KMS-11 (cell line): ENCODE results near the gene HAPLN3.

ENCODE experiments used
- H2AFZ ChIP-seq: fragments of 200-600 bp; sonication (generic); 2 replicates; pipeline ENCODE4 v1.6.1; 2016; ENCODE audit warnings: antibody characterized with exemption, mixed run types, low read depth
- H3K27ac ChIP-seq: fragments of 200-600 bp; sonication (generic); 2 replicates; pipeline ENCODE4 v1.6.1; 2016; ENCODE audit warnings: mild to moderate bottlenecking, mixed run types
- H3K27me3 ChIP-seq: fragments of 200-600 bp; sonication (generic); 2 replicates; pipeline ENCODE4 v1.6.1; 2017; ENCODE audit warnings: mild to moderate bottlenecking, low read depth, mixed run types, moderate library complexity; ENCODE audit not compliant: insufficient read depth
- H3K36me3 ChIP-seq: fragments of 200-600 bp; sonication (generic); 2 replicates; pipeline ENCODE4 v1.6.1; 2017; ENCODE audit warnings: mild to moderate bottlenecking, mixed run types; ENCODE audit not compliant: insufficient read depth
- H3K4me1 ChIP-seq: fragments of 200-600 bp; sonication (generic); 2 replicates; pipeline ENCODE4 v1.6.1; 2016; ENCODE audit warnings: mild to moderate bottlenecking, low read depth, mixed run types; ENCODE audit not compliant: poor library complexity, severe bottlenecking
- H3K4me2 ChIP-seq: fragments of 200-600 bp; sonication (generic); 2 replicates; pipeline ENCODE4 v1.7.0; 2016; ENCODE audit warnings: mild to moderate bottlenecking, mixed run types
- H3K4me3 ChIP-seq: fragments of 200-600 bp; sonication (generic); IDR thresholded peaks from 2 replicates; pipeline ENCODE4 v1.6.1; 2017; ENCODE audit warnings: low read depth, low read length, mixed read lengths; ENCODE audit not compliant: insufficient read depth
- H3K79me2 ChIP-seq: fragments of 200-600 bp; sonication (generic); 2 replicates; pipeline ENCODE4 v1.6.1; 2016; ENCODE audit warnings: low read depth, mixed run types; ENCODE audit not compliant: insufficient read depth
- H3K9ac ChIP-seq: fragments of 200-600 bp; sonication (generic); 2 replicates; pipeline ENCODE4 v1.6.1; 2016; ENCODE audit warnings: mild to moderate bottlenecking, mixed run types
- H4K20me1 ChIP-seq: fragments of 200-600 bp; sonication (generic); 2 replicates; pipeline ENCODE4 v1.6.1; 2016; ENCODE audit warnings: mild to moderate bottlenecking, mixed run types; ENCODE audit not compliant: insufficient read depth
- TF ChIP-seq, protein P1 (sequence below): fragments of 200-600 bp; sonication (generic); conservative IDR thresholded peaks from 2 replicates; pipeline ENCODE4 v1.6.1; 2017; ENCODE audit warnings: low read depth, mild to moderate bottlenecking, antibody characterized with exemption, low read length, moderate library complexity, mixed read lengths

The HAPLN3 gene

DNA sequence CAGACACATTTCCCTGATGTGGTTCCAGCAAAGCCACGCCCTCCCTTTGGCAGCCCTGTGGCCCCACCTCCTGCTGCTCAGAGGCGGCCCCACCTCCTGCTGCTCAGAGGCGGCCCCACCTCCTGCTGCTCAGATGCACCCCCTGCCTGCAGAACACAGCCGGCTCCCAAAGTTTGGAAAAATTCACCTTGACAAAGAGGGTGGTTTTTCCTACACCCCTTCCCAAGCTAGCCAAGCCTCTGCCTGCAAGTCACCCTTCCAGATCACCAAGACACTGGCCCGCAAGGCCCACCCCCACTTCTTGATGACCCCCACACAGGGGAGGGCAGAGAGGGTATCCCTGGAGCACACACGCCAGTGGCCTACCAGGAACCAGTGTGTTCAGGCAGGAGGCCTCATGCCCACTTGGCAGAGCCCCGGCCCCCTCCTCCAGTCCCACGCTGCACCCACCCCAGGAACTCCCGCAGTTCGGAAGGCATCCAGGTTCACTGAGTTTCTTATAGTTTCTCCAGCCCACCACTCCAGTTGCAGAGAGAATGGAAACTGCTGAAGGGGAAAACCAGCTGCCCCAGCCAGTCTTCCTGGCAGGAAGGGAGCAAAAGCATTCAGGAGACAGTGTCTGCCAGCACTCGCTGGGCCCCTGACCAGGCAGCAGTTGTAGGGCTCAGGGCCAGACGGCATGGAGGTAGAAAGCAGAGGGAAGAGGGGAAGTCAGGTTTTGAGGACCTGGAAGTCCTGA is 2.3 kb upstream of the HAPLN3 start:
- no peaks in the 10 kb centered on the region for H3K27me3 ChIP-seq
- H2AFZ ChIP-seq = no peak overlapping the region
- no peak overlapping the region for H3K9ac ChIP-seq
- no peaks in the 10 kb centered on the region for H4K20me1 ChIP-seq
- peak overlapping the region; percentile 18; the same call in 1 of the 2 replicates for H3K4me2 ChIP-seq
- no peaks in the 10 kb centered on the region for H3K79me2 ChIP-seq
- H3K36me3 ChIP-seq = no peaks in the 10 kb centered on the region
- H3K27ac ChIP-seq = no peak overlapping the region
- H3K4me3 ChIP-seq = no peak overlapping the region
- H3K4me1 ChIP-seq = peaks cover 9% of the 10 kb centered on the region
- TF ChIP-seq, protein P1, sequence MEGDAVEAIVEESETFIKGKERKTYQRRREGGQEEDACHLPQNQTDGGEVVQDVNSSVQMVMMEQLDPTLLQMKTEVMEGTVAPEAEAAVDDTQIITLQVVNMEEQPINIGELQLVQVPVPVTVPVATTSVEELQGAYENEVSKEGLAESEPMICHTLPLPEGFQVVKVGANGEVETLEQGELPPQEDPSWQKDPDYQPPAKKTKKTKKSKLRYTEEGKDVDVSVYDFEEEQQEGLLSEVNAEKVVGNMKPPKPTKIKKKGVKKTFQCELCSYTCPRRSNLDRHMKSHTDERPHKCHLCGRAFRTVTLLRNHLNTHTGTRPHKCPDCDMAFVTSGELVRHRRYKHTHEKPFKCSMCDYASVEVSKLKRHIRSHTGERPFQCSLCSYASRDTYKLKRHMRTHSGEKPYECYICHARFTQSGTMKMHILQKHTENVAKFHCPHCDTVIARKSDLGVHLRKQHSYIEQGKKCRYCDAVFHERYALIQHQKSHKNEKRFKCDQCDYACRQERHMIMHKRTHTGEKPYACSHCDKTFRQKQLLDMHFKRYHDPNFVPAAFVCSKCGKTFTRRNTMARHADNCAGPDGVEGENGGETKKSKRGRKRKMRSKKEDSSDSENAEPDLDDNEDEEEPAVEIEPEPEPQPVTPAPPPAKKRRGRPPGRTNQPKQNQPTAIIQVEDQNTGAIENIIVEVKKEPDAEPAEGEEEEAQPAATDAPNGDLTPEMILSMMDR = peak; percentile 70

- TF ChIP-seq, protein P1 = no peak
- H2AFZ ChIP-seq = no peak overlapping the region
- H3K27me3 ChIP-seq = no peaks in the 10 kb centered on the region
- H3K27ac ChIP-seq = no peak overlapping the region
- H3K79me2 ChIP-seq = no peaks in the 10 kb centered on the region
- no peak overlapping the region for H3K4me3 ChIP-seq
- no peaks in the 10 kb centered on the region for H3K36me3 ChIP-seq
- no peak overlapping the region for H3K9ac ChIP-seq
- peaks cover 9% of the 10 kb centered on the region for H3K4me1 ChIP-seq
- peak overlapping the region; percentile 18; the same call in 1 of the 2 replicates for H3K4me2 ChIP-seq
- H4K20me1 ChIP-seq = no peaks in the 10 kb centered on the region
Measured at GRCh38 chr15:88897142-88897455, 1.8 kb upstream of the HAPLN3 start.

- H3K4me1 ChIP-seq = peaks cover 9% of the 10 kb centered on the region
- H3K9ac ChIP-seq = no peak overlapping the region
- no peak overlapping the region for H3K4me3 ChIP-seq
- no peak overlapping the region for H2AFZ ChIP-seq
- TF ChIP-seq, protein P1 = no peak
- no peaks in the 10 kb centered on the region for H4K20me1 ChIP-seq
- no peaks in the 10 kb centered on the region for H3K36me3 ChIP-seq
- H3K27ac ChIP-seq = no peak overlapping the region
- no peaks in the 10 kb centered on the region for H3K27me3 ChIP-seq
- H3K4me2 ChIP-seq = no peak overlapping the region
- H3K79me2 ChIP-seq = no peaks in the 10 kb centered on the region
Measured at GRCh38 chr15:88896333-88897033, 1.1 kb upstream of the HAPLN3 start.

DNA sequence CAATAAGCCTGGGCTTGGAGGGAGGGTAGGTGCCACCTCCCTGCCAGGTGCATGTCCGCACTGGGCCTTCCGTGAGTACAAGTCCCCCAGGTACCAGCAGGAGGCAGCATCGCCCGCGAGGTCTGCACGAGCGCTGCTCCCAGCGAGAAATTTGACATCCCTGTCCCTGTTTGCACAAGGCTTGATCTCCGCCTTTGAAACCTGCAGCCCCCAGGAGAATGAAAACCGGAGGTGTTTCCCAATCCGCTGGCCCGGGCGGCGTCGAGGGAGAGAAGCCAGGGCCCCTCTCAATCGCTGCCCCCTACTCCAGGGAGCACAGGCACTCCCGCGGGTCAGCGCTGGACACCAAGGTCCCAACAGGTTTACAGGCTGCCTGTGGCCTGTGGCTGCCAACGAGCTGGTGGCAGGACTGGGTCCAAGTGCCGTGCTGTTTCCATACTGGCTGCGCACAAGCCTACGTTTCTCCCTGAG is 961 bp downstream of the HAPLN3 start:
- TF ChIP-seq, protein P1 = peak; percentile 78
- no peak overlapping the region for H3K4me3 ChIP-seq
- H3K27ac ChIP-seq = no peak overlapping the region
- no peaks in the 10 kb centered on the region for H3K27me3 ChIP-seq
- peak overlapping the region; percentile 93 for H2AFZ ChIP-seq
- peaks cover 9% of the 10 kb centered on the region for H3K4me1 ChIP-seq
- no peaks in the 10 kb centered on the region for H4K20me1 ChIP-seq
- peak overlapping the region; percentile 56 for H3K4me2 ChIP-seq
- H3K36me3 ChIP-seq = no peaks in the 10 kb centered on the region
- no peak overlapping the region for H3K9ac ChIP-seq
- H3K79me2 ChIP-seq = no peaks in the 10 kb centered on the region
